Measurements from ENCODE around the gene NGRN. TPM values are rescaled to one million over a fixed set of nuclear protein-coding genes. Genes with fewer than 3 reads are reported as not detected.
A peak's percentile ranks its signal among the peaks of the same experiment; 100 is the strongest.

Gene NGRN
- total RNA-seq, 4 donors from 2014 or later = 49.8 to 66.8 (median 58.4) TPM

- DNase-seq (ENCODE audit: low spot score in 2 of 2) = peak in 1 of 2 donors; percentile 15
- no peak overlapping the region for H3K4me3 ChIP-seq (ENCODE audit: low read depth, poor library complexity, severe bottlenecking)
- no peak for TF ChIP-seq POLR2A (IDR thresholded peaks at IDR 0.05)
- TF ChIP-seq, protein P1, sequence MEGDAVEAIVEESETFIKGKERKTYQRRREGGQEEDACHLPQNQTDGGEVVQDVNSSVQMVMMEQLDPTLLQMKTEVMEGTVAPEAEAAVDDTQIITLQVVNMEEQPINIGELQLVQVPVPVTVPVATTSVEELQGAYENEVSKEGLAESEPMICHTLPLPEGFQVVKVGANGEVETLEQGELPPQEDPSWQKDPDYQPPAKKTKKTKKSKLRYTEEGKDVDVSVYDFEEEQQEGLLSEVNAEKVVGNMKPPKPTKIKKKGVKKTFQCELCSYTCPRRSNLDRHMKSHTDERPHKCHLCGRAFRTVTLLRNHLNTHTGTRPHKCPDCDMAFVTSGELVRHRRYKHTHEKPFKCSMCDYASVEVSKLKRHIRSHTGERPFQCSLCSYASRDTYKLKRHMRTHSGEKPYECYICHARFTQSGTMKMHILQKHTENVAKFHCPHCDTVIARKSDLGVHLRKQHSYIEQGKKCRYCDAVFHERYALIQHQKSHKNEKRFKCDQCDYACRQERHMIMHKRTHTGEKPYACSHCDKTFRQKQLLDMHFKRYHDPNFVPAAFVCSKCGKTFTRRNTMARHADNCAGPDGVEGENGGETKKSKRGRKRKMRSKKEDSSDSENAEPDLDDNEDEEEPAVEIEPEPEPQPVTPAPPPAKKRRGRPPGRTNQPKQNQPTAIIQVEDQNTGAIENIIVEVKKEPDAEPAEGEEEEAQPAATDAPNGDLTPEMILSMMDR (IDR thresholded peaks at IDR 0.05) = no peak
- WGBS, 2 donors = 70 to 85% methylated on average over 4 of the region's 4 CpGs
- intact Hi-C loops (cut with DNase I; ENCODE audit: low total_unique reads) = no loop called here
These were observed 53.1 kb downstream of the NGRN start for GRCh38 chr15:90318591-90318990.

GRCh38 chr15:90320062-90320884 lies 54.8 kb downstream of the NGRN start:
- intact Hi-C loops (cut with DNase I; ENCODE audit: low total_unique reads) = loop anchor here (10.0 kb wide), 1 partner anchor 175 kb away; no protein-coding TSS in a partner anchor
- DNase-seq (ENCODE audit: low spot score in 2 of 2) = peak; percentile 72 to 94
- H3K4me3 ChIP-seq (ENCODE audit: low read depth, poor library complexity, severe bottlenecking) = no peak overlapping the region
- TF ChIP-seq POLR2A (IDR thresholded peaks at IDR 0.05) = no peak
- TF ChIP-seq, protein P1 (IDR thresholded peaks at IDR 0.05) = peak in 1 of 3 donors; percentile 99
- 8 to 9% methylated on average over 17 of the region's 17 CpGs for WGBS, 2 donors

DNA sequence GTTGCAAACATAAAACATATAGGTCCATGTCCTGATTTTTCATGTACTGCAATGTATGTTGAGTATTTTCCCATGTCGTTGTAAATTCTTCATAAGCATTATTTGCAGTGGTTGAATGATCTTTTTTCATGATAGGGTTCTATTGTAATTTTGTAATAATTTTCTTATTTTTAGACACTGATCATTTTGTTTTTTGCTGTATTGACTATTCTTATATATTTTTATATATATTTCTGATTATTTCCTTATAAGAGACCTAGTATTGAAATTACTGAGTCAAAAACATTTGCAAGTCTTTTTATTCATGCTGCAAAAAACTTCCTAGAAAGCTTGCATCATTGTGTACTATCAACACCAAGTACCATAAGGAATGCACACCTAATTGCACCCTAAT lies 55.4 kb downstream of the NGRN start:
- H3K4me3 ChIP-seq (ENCODE audit: low read depth, poor library complexity, severe bottlenecking) = no peak overlapping the region
- no peak for DNase-seq (ENCODE audit: low spot score in 2 of 2)
- TF ChIP-seq, protein P1 (IDR thresholded peaks at IDR 0.05) = no peak
- TF ChIP-seq POLR2A (IDR thresholded peaks at IDR 0.05) = no peak
- intact Hi-C loops (cut with DNase I; ENCODE audit: low total_unique reads) = loop anchor here (10.0 kb wide), 1 partner anchor 174 kb away; no protein-coding TSS in a partner anchor
- WGBS, 2 donors = 40 to 45% methylated on average over 1 of the region's 1 CpG

Other genes starting within 250 kb of the NGRN start
- 100 to 1,000 TPM in 2 of 4 donors, 10 to 100 TPM in 2; 49.2 to 136 (median 86.3) TPM for gene IDH2, start 163.2 kb upstream of the NGRN start, total RNA-seq
- 100 to 1,000 TPM in 3 of 4 donors, 10 to 100 TPM in 1; 89.2 to 151 (median 106) TPM for gene SEMA4B, start 64.3 kb upstream of the NGRN start, total RNA-seq
- 10 to 100 TPM in 3 of 4 donors, 1 to 10 TPM in 1; 10.0 to 32.2 (median 22.9) TPM for gene CIB1, start 31.7 kb upstream of the NGRN start, total RNA-seq
- gene GDPGP1, start 31.5 kb upstream of the NGRN start, total RNA-seq = 1 to 10 TPM; 2.6 to 5.5 (median 3.9) TPM
- under 1 TPM in 1 of 4 donors, not detected in 3; 0.63 TPM for gene TTLL13, start 16.1 kb upstream of the NGRN start, total RNA-seq
- 1 to 10 TPM; 1.4 to 3.4 (median 2.4) TPM for gene ZNF774, start 86.6 kb downstream of the NGRN start, total RNA-seq
- 100 to 1,000 TPM; 202 to 243 (median 231) TPM for gene IQGAP1, start 122.6 kb downstream of the NGRN start, total RNA-seq